Heart left ventricle (tissue), 13 donors: Measurements from ENCODE around the gene RSU1.

ENCODE experiments used
- CTCF ChIP-seq, 12 donors: fragments of 200-600 bp; sonication (generic) in 4 of 12; IDR thresholded peaks; one replicate each; pipeline versions ENCODE4 v1.5.0 to v1.8.0; 2018 to 2022; ENCODE audit warnings: antibody characterized with exemption in 12 of 12, mild to moderate bottlenecking in 5 of 12
- POLR2A ChIP-seq, 2 donors: fragments of 450-650 bp; IDR thresholded peaks; one replicate each; pipeline ENCODE4 v1.6.1; 2017; ENCODE audit warnings: antibody characterized with exemption in 2 of 2, mild to moderate bottlenecking in 2 of 2, moderate library complexity in 2 of 2
- donor health status: ischemic (EF 13 %, LVEDD 7.1; RV severe dilation, severe dysfunction).
- donor health status: DM: no; HTN: yes; CAD: no.
- donor health status: DM: no; HTN: no; CAD: no.
- donor health status: ischemic (EF 25% LVEDD 6.9; RV normal size, moderate dysfunction).
- donor health status: ischemic (EF 25% LVEDD 5.7; RV mildly dilated, moderate dysfunction).
- donor health status: ischemic (EF 35%, LVEDD 5.7; RV mildly dilated, moderate dysfunction).
- donor health status: nonischemic (EF 11% LVEDD 7.7; RV severe dilation, severe dysfunction).
- donor health status: DM: yes; HTN: yes; CAD: no.
- donor health status: PGD.
- donor health status: ischemic (EF 29% LVEDD 5.4; RV normal size, mild dysfunction).
- donor health status: nonischemic (EF 23%, LVEDD 6.1; RV moderate dilation, normal function).

GRCh38 chr10:16742165-16742960 lies 74.9 kb downstream of the RSU1 start:
- TF ChIP-seq CTCF (IDR thresholded peaks at IDR 0.05) (no peak), POLR2A (IDR thresholded peaks at IDR 0.05) (no peak)
